PC-3 (cell line): ENCODE measurements around the gene HOXC11.

Source experiments
- CTCF ChIP-seq: fragments of 300-600 bp; sonication (generic); conservative IDR thresholded peaks from 2 replicates; pipeline ENCODE4 v1.5.1; 2017; ENCODE audit warnings: antibody characterized with exemption, low read depth, mild to moderate bottlenecking, low read length
- EZH2phosphoT487 ChIP-seq: fragments of 300-600 bp; sonication (generic); IDR thresholded peaks from 2 replicates; pipeline ENCODE4 v1.6.1; 2018; ENCODE audit warnings: mild to moderate bottlenecking, antibody characterized with exemption, low read length, borderline replicate concordance

- TF ChIP-seq CTCF (no peak), EZH2phosphoT487 (no peak)
These were observed 25.2 kb upstream of the HOXC11 start for GRCh38 chr12:53947743-53948142.
